ENCODE results near the gene AVEN. TPM values are rescaled to one million over a fixed set of nuclear protein-coding genes. Genes with fewer than 3 reads are reported as not detected.

AVEN gene
- total and polyA plus RNA-seq, 9 of the 15 experiments (the other 6 are each of a cell fraction or from before 2014, with no cell fraction given): 1.5 to 6.4 (median 4.7) TPM

- no peak overlapping the region for H3K27ac ChIP-seq (ENCODE audit: extremely low read depth, low read depth, low read length)
- H3K36me3 ChIP-seq (ENCODE audit: control insufficient read depth, insufficient read depth, low read length): no peaks in the 10 kb centered on the region
- TF ChIP-seq ZNF316 (IDR thresholded peaks at IDR 0.05) (no peak), ZBED1 (IDR thresholded peaks at IDR 0.05) (no peak), ZBTB34 (CRISPR knock-in tag; IDR thresholded peaks at IDR 0.05) (no peak), SUPT5H (IDR thresholded peaks at IDR 0.05) (no peak), TBL1XR1 (IDR thresholded peaks at IDR 0.05; ENCODE audit: low read length in 2 of 2) (no peak), CTCFL (IDR thresholded peaks at IDR 0.05; ENCODE audit: borderline replicate concordance, insufficient read depth, low read depth, low read length, poor library complexity, severe bottlenecking) (no peak), PCBP2 (IDR thresholded peaks at IDR 0.05; ENCODE audit: low read depth, low read length, poor library complexity, severe bottlenecking) (no peak), SREBF1 (IDR thresholded peaks at IDR 0.05; ENCODE audit: borderline replicate concordance, low read depth, low read length) (no peak), CBX8 (IDR thresholded peaks at IDR 0.05; ENCODE audit: borderline replicate concordance, extremely low read depth, low read depth, low read length, poor library complexity, severe bottlenecking) (no peak), JUNB (CRISPR knock-in tag; conservative IDR thresholded peaks at IDR 0.05) (no peak)
- H3K4me1 ChIP-seq (replicated peaks in 1 of 2; ENCODE audit: control insufficient read depth in 2 of 2, insufficient read depth in 2 of 2, low read length in 2 of 2): no peaks in the 10 kb centered on the region
- H3K9me3 ChIP-seq (replicated peaks; ENCODE audit: control insufficient read depth, insufficient read depth, low read depth, low read length): no peaks in the 10 kb centered on the region
- no peak for ATAC-seq
- H4K20me1 ChIP-seq (replicated peaks; ENCODE audit: control insufficient read depth, insufficient read depth, low read length): no peaks in the 10 kb centered on the region
- intact Hi-C loops (cut with micrococcal nuclease): no loop called here
- no peak overlapping the region for H3K4me3 ChIP-seq
- no peak overlapping the region for H2AFZ ChIP-seq (ENCODE audit: low read depth, low read length)
- no peak for DNase-seq (ENCODE audit: extremely low read depth in 1 of 4, low spot score in 3 of 4)
- no TSS peak for BruUV-seq (replicated peaks)
- ChIA-PET POLR2A (no interaction called here), CTCF (ENCODE audit: low intra/inter-chr PET ratio) (no interaction called here)
- H3K79me2 ChIP-seq (ENCODE audit: control insufficient read depth, insufficient read depth, low read length): no peaks in the 10 kb centered on the region
- no peak overlapping the region for H3K9ac ChIP-seq (ENCODE audit: insufficient read depth in 1 of 2, low read depth in 2 of 2, low read length in 2 of 2)
- no peaks in the 10 kb centered on the region for H3K27me3 ChIP-seq (ENCODE audit: control insufficient read depth in 2 of 2, insufficient read depth in 2 of 2, low read length in 2 of 2)
- 0% methylated on average over 3 of the region's 3 CpGs for WGBS (ENCODE audit: insufficient coverage, low coverage, missing lambda C conversion rate)
- no peak for FAIRE-seq
- in situ Hi-C loops (cut with MboI): no loop called here
- H3K9me1 ChIP-seq (ENCODE audit: control insufficient read depth, insufficient read depth, low read length): no peaks in the 10 kb centered on the region
- no peak overlapping the region for H3K4me2 ChIP-seq (ENCODE audit: insufficient read depth, low read length)
These were observed 70.2 kb downstream of the AVEN start for GRCh38 chr15:33968821-33969220.
